NCI-H187 treated with DMSO at 0.1 percent for 48 hours (cell line): Measurements from ENCODE around the gene CENPM.

Experiments
- DNase-seq: peaks from one replicate; lab custom pipeline; 2025; lab: John Stamatoyannopoulos, UW

The CENPM gene

DNA sequence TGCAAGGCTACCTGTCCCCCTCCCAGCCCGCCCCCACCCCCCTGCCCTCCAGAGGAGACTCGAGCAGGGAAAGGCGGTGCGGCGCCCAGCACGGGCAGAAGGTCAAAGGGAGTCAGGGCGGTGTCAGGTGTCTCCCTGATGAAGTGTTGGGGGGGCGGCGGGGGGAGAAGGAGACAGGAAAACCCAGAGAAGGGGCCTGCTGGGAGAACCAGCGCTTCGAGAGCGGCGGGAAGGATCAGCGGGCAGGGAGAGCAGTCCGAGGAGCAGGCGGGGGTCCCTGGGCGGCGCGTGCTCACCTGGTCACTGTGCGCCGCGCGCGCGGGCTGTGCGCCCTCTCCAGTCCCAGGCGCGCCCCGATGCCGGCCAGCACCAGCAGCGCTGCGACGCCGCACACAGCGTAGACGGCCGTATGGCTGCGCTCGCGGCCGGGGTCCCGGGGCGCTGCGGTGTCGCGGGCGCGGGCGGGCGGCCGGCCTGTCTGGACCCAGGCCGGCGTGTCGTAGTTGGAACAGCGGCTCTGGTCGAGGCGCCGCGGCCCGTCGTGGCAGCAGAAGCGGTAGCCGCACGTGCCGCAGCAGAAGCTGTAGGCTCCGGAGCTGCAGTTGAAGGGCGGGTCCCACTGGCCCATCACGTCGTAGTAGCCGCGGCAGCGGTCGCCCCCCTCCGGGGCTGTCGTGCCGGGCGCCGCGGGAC, 33.0 kb downstream of the CENPM start:
- no peak for DNase-seq

DNA sequence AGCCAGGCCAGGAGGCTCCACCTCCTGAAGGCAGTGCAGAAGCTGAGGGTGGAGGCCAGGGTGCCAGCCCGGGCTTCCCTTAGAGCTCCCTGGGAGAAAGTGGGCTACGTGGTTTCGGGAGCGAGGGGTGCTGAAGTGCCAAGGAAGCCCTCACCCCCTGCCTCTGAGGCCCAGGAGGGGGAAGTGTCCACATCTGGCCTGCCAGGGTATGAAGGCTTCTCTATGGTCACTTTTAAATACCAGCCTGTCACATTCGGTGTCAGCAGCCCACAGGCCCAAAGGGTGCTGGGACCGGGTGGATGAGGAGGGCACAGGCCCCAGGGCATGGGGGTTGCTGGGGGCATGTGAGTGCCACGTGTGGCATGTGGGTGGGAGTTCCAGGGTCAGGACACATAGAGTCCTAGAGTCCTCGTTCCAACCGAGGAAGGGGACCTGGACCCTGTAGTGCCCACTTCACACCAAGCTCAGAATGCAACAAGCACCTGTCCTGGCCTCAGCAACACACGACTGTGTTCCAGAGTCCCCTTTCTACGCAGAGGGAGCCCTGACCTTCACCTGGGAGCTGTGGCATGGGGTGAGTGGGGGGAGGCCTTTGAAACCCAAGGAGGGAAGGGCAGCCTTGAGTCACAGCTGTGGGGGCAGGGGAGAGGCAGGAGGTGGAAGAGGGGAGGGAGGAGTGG, 33.8 kb downstream of the CENPM start:
- no peak for DNase-seq

DNA sequence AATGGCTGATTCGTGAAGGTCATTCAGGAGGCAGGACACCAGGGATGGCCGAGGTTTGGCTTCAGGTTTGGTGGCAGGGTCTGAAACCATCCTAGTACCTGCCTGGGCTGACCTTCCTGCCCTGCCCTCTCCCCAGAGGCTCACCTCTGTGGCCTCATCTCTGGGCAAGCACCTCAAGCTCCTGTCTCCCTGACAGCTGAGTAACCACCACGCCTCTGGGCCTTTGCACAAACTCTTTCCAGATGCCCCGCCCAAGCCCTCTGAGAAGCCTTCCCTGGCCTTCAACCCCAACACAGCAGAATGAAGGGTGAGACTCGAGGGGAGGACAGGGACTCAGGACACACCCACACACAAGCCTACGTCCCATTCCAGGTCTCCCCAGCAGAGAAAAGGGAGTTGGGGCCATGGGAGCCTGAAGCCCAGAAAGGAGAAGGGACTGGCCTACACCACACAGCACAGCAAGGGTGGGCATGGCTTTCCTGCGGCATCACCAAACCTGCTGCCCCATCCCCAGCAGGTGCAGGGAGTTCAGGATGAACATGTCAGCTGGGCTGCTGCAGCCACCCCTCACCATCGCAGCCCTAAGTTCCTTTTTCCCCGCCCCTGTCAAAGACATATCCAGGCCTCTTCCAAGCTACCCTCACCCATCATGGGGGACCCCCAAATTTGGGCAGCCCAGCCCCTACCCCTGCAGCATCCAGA, 34.5 kb downstream of the CENPM start:
- no peak for DNase-seq

DNA sequence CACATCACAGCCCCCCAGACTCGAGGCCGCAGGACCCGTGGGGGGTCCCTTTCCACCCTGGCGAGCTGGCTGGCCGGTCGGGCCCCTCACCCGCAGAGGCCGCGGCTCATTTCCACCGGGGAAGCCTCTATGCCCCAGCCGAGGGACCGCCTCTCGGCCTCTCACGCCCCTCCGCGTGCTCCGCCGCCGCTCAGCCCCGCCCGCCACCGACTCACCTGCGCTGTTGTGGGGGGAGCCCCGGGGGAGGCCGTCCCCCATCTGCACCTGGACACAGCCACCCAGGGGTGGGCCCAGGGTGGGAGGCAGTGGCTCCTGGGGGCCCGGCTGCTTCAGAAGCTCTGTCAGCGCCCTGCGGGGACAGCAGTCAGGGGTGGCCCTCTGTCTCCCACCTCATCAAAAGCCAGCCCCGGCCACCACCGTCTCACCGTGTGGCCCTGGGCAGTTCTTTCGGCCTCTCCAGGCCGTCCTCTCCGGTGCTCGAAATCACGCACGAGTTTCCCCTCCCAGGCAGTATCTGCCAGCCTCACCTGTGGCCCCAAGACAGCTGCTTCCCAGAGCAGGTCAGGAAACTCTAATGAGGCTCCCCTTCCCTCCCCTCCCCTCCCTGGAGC, 35.8 kb downstream of the CENPM start:
- DNase-seq: no peak

DNA sequence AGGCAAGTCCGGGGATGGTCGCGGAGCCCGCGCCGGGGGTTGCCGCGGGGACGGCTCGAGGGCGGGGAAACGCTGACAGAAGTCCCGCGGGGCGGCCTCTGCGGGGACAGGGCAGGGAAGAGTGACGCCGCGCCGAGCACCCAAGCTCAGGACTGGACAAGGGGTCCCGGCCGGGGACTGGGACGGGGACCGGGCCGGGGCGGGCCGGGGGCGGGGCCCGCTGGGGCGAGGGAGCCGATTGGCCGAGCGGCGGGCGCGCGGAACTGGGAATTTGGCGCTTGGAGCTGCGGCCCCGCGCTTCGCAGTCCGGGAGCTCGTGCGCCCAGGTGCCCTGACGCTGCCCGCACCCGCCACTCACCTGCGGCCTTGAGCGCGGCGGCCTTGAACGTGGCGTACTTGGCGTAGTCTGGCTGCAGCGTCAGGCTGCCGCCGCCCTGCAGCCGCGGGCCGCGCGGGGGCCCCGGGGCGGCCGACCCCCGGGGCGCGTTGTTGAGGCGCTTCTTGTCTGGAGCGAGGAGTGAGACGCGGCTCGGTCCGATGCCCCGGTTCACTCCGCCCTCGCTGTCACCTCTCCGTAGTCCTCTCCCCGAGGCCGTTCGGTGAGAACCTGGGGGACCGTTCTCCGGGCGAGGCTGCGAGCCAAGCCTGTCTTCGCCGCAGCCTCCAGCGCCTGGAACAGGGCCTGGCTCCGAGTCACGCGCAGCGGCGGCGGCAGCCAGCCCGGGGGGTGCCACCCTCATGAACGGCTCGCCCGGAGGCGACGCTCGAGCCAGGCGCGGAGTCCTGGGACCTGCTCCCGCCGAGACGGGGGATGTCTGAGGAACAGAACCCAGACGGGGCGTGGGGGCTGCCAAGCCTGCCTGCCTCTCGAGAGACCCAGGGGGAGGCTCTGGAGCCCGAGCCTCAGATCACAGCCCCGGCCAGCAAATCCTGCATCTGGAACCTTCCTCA, 36.6 kb downstream of the CENPM start:
- no peak for DNase-seq

DNA sequence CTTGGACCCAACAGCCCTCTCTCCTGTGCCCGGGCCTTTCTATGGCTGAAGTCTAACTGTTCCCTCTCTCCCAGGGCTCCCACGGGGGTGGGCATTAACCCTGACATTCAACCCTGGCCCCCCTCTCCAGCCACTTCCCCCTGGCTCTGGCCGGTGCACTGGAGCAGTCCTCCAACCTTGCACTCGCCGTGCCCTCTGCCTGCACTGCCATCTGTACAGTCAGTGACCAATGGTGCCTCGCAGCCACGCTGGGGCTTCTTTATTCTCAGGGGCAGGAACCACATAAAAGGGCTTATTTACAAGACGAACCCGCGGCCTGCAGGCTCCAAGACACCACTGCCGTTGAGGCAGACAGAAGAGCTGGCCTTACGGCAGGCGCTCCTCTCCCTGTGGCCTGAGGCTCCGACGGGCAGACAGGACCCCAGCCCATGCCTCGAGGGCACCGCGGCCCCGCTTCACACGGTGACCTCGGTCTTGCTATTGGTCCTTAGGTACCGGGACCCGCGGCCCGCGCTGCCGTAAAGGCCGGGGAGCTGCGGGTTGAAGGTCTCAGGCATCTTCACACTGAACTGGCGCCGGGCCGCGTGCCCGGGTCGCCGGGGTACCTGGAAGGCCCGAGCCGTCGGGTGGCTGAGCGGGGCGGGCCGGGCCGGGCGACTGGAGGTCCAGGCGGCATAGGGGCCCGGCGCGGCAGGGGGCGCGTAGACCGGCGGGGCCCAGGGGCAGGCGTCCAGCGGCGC, 37.5 kb downstream of the CENPM start:
- no peak for DNase-seq

DNA sequence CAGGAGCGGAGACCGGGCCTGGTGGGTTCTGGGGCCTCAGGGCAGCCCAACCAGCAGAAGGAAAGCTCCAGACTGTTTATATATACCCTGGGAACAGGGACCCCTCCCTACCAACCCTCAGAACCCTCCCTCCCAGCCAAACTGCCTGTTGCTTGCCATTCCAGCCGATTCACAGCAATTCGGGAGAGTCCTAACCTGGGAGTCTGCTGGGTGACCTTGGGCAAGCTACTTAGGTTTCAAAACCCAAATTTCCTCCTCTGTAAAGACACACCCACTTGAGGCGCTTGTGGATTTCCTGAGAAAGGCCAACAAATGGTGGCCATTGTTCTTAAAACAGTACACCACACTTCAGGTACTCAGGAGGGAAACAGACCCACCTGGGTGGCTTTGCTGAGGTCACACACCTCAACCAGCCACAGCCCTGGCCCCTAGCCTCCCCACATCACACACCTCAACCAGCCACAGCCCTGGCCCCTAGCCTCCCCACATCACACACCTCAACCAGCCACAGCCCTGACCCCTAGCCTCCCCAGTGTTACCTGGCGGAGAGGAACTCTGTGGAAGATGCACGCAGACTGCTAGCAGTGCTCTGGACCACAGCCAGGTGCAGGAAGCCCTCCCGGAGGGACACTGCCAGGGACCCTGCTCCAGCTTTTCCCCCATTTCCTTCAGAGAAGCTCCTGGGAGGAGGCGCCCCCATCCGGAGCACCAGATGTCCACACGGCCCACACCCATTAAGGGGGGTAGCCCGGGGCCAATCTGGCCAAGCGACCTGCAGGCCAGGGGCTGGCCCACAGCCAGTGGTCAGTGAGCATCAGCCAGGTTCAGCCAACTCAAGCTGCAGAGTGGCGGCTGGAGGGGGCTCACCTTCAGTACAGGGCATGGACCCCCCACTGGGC, 38.3 kb downstream of the CENPM start:
- no peak for DNase-seq

DNA sequence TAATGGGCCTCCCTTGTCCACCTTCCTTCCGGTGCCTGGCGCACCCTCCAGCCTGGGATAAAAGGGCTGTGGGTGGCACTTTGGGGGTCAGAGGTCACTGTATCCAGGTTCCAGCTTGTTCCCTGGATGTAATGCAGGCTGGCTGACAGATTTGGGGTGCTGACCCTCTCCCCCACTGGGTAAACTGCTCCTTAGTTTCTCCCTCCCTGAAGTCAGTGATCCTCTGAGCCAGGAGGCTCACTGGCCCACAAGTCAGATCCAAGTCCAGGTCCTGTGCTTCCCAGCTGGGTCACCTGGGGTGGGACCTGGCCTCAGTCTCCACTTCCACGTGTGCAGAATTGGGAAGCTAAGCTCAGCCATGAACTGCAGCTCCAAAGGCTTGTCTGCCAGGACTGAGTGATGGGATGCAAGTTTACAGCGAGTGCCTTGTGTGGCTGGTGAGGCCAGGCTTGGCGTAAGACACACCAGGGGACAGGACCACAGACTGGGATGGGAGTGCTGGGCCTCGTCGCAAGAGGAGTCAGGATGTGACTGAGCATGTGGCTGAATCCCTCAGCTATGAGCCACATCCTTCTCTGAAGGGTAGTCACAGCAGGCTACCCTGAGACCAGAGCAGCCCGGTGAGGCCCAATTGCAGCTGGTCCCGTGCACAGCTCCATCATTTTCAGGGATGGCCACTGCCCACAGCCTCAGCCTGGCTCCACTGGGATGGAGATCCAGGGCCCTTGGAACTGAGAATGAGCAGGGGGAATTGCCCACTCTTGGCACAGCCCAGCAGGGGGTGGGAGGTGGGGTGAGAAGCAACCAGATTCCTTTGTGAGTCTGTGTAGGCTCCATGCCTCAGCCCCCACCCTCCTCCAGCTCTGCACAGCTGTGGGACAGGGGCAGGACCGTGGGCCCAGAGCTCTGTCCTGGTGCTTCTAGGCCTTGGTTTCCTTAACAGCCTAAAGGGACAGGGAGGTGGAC, 39.2 kb downstream of the CENPM start:
- no peak for DNase-seq

DNA sequence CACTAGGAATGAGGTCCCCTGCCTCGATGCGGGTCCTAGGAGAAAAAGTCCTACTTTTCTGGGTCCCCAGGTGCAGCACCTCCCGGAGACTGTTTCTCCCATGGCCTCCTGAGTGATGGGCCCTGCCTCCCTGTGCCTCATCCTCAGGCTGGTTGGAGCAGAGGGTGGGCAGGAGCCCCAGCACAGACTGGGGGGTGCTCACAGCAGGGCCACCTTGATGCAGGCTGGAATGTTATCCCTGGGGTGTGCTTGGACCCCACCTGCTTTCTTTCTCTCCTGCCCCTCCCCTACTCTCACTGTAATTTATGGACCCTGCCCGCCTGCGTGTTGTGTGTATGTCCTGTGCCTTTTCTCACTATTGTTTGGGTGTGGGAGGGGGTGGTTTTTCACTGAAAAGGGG, 40.1 kb downstream of the CENPM start:
- no peak for DNase-seq

DNA sequence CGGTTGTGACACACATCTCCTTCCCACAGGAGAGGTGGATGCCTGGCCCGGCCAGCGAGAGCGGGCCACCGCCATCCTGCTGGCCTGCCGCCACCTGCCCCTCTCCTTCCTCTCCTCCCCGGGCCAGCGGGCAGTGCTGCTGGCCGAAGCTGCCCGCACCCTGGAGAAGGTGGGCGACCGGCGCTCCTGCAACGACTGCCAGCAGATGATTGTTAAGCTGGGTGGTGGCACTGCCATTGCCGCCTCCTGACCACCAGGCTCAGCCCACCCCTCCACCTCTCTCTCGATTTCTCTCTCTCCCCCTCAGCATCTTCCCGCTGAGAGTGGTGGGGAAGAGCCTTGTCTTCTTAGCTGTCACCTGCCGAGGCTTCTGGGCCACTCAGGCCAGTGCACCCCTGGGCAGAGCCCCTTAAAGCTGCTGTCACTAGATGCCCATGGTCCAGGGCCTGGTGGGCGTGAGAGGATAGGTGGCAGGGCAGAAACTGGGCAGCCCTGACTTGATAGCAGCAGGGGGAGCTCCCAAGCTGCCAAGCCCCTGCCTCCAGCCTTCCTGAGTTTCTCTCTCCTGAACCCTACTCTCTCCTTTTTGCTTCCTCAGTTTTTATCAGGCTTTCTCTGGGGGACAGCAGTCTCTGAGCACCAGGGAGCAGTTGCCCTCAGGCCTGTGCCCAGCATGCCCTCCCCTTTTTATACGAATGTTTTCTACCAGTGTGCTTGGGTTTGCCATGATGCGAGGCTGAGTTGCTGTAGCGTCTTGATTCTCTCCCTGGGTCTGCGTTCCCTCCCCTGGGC, 41.3 kb downstream of the CENPM start:
- no peak for DNase-seq

DNA sequence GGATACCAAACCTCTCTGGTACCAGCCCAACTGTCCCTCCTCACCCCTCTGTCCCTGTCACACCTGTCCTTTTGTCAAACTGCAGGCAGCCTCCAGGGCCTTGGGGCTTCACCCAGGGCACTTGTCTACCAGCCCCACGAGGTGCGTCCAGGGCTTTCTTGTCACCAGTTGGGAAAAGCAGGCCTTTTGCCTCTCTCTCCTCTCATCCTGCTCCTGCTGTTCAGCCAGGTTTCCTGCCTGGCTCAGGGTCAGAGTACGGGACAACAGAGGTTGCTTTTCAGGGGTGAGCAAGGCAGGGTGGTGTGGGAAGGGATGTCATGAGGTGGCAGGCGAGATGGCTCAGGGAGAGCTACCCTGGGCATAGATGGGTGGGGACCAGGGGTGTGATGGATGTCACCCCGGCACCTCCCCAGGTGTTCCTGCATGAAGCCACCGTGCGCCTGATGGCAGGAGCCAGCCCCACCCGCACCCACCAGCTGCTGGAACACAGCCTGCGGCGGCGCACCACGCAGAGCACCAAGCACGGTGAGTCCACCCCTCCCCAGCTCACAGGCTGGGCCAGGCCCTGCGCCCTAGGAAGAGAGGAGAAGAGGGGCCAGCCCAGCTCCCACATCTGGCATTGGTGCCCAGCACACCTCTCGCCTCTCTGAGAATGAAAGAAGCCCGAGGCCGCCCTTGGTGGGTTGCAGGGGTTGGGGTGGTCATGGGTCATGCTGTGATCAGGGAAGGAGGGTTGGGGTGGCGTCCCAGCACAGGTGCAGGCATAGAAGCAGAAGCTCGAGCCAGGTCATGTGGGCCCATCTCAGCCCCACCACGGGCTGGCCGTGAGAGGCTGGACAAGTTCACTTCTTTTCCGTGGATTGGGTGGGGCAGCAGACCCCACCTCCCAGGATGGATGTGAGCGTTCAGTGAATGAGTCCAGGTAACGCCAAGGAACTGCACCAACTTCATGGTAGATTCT, 42.2 kb downstream of the CENPM start:
- no peak for DNase-seq

DNA sequence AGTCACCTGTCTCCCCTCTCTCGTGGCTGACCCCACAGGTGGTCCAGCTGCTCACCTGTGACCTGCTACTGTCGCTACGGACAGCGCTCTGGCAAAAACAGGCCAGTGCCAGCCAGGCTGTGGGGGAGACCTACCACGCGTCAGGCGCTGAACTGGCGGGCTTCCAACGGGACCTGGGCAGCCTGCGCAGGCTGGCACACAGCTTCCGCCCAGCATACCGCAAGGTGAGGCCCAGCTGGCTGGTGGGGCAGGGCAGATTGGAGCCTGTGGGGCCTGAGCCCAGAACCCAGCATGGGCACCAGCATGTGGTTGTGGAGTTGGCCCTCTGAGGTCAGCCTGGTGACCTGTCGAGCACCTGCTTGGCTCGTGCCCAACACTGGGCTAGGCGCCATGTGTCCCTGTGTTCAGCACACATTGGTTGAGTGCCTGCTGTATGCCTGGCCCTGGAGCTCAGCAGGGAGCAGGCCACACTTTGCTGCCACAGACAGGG, 44.0 kb downstream of the CENPM start:
- no peak for DNase-seq

DNA sequence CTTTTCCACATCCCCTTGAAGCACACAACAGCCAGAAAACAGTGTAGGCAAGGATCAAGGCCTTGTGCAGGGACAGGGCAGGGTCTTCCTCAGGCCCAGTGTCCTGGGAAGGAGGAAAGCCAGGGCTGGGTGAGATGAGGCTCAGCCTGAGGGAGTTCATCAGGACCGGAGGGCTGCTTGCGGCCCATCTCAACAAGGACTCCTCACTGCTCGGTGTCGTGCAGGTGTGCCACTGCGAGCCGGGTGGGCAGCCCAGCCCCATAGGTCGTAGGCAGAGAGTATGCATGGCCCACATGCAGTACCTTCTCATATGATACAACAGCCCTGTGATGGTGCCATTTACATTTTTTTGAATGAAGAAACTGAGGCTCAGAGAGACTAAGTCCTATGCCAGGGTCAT, 44.9 kb downstream of the CENPM start:
- no peak for DNase-seq

DNA sequence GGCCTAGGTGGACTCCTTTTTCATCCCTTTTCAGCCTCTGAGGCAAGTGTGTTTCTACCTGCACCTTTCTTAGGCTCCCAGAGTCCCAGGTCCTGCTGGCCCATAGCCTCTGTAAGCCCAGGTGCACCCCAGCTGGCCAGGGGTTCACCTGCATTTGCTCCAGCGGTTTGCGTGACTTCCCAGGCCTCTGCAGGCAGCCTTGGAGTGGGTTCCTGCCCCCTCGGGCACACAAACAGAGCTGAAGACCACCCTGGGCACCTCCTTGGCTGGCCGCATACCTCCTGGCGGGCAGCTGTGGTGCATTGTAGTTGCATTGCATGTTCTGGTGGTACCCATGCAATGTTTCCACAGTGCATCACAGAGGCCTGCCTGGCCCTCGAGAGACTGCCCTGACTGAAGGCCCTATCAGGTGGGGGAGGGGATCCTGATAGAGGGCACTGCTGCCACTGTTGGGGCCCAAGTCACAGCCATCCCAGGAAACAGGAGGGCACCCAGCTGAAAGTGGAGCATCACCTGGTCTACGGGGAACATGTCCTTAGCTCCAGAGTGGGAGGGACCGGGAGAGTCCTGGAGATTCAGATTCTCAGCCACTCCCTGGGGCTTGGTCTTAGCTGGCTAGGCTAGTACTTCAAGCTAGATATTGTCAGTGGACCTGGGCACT, 46.2 kb downstream of the CENPM start:
- DNase-seq: no peak

DNA sequence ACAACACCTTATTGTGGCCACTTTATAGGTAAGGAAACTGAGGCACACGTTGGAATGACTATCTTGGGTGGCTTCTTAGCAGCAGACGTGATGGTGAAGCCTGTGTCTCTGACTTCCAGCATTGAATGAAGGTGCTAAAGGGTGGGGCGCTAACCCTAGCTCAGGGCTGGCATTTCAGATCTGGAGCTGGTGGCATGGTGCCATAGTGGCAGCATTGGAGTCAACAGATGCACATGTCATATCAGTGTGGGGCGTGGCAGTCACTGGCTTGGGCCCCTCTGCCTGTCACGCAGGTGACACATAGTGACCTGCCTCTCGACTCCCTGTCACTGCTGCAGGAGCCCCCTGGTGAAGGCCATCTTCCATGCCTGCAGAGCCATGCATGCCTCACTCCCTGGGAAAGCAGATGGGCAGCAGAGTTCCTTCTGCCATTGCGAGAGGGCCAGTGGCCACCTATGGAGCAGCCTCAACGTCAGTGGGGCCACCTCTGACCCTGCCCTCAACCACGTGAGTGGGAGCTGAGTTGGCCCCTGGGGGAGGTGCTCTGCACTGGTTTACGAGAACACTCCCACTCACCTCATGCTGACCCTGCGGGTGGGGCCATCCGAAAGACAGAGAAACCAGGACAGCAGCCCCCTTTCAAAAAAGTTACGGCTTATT, 46.8 kb downstream of the CENPM start:
- no peak for DNase-seq

DNA sequence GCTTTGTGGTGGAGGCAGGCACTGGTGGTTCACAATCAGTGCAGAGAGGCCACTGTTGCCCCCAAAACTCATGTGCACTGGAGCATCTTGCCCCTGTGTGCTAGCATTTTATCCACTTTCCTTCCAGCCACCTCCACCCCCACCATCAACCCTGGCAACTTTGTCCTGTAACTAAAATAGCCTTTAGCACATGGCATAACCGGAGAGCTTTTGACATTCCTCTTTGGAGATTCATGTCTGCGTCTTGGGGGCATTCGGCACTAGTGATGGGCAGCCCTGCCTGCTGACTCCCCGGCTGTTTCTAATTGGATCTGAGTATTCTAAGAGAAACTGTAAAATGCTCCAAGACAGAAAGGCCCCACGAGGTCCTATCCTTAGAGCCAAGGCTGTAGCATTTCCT, 47.8 kb downstream of the CENPM start:
- no peak for DNase-seq
